Thoracic aorta (tissue), 2 donors: Measurements from ENCODE around the gene IGSF21. TPM values are rescaled to one million over a fixed set of nuclear protein-coding genes. Genes with fewer than 3 reads are reported as not detected.

Source experiments
- ATAC-seq: fragments of 150-250 bp; one replicate; pipeline ENCODE4 v1.8.0; 2017; ENCODE audit warnings: low read depth; ENCODE audit not compliant: insufficient number of reproducible peaks, low FRiP score
- DNase-seq: peaks from one replicate; pipeline ENCODE4 v3.0.0-alpha.2; 2020; ENCODE audit warnings: low spot score
- H3K27ac ChIP-seq, 2 donors: fragments of 200-600 bp; sonication (generic); 1 replicate in 1 of 2; 2 replicates in 1 of 2; pipeline ENCODE4 v1.5.1; 2016; ENCODE audit warnings: mild to moderate bottlenecking in 2 of 2, moderate library complexity in 2 of 2
- H3K27me3 ChIP-seq: fragments of 200-600 bp; sonication (generic); replicated peaks from 2 replicates; pipeline ENCODE4 v1.6.0; 2016; ENCODE audit warnings: mild to moderate bottlenecking; ENCODE audit not compliant: insufficient read depth
- H3K36me3 ChIP-seq: fragments of 200-600 bp; sonication (generic); one replicate; pipeline ENCODE4 v1.5.1; 2016
- H3K4me1 ChIP-seq, 2 donors: fragments of 200-600 bp; sonication (generic); 1 replicate in 1 of 2; 2 replicates in 1 of 2; pipeline versions ENCODE4 v1.5.1 to v1.6.0; 2016; ENCODE audit warnings: low read depth in 2 of 2, mild to moderate bottlenecking in 1 of 2; ENCODE audit not compliant: control insufficient read depth in 1 of 2
- H3K4me3 ChIP-seq: fragments of 200-600 bp; sonication (generic); 2 replicates; pipeline ENCODE4 v1.5.1; 2016; ENCODE audit warnings: mild to moderate bottlenecking
- H3K9me3 ChIP-seq: fragments of 200-600 bp; sonication (generic); 2 replicates; pipeline ENCODE4 v1.5.1; 2016
- total RNA-seq, 2 donors: library from RNA; depleted of rRNA; stranded (reverse); fragments of >200 nt; gene quantifications; one replicate each; pipeline versions ENCODE4 v1.1.0 to v1.2.3, GENCODE V29; 2016
- TF ChIP-seq, protein P1 (sequence below): fragments of 200-600 bp; sonication (generic); IDR thresholded peaks from one replicate; pipeline ENCODE4 v1.5.1; 2019; ENCODE audit warnings: antibody characterized with exemption

IGSF21 gene
- total RNA-seq, 2 donors from 2014 or later: 5.0 to 10.9 TPM

DNA sequence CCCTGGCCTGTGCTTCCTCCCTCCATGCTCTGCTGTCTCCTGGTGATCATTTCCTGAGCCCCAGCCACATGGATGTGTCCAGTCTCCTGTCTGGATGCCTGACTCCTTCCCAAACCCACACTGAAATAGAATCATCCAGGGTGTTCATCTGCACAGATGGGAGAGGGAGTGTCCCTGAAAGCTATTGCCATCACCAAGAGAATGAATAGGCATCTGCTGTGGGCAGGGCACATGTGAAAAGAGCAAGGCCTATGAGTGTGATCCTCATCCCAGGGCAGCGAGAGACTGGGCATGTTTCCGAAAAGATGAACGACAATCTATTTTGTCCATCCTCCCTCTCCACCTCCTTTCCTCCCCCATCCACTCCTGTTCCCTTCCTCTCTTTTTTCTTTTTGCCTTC is 5.0 kb downstream of the IGSF21 start:
- H3K27me3 ChIP-seq: peaks cover 8% of the 10 kb centered on the region

DNA sequence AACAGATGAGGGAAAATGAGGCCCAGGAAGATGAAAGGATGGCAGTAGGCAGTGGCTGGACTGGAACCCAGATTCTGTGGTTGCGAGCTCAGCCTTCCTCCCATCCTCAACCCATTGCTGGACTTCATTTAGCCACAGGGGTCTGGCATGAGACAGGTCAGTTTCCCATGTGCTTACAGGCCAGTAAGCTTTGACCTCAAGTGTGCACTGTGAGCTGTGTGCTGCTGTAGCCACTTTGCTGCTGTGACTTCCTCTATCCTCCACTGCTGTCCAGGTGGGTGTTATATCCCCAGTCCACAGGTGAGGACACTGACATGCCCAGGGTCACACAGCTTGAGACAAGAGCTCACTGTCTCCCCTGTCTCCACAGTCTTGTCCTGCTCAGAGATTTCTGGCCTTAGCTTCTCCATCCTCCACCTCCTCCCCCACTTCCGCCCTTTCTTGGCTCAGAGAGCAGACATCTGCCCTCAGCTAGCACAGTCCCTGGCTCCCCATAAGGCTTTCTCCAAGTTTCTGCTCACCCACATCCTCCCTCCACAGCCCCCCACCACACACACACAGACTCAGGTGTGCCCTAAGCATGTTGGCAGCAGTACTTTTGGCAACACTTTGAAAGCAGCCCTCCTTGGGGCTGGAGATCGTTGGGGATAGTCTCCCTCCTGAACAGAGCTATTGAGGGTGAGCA is 7.3 kb downstream of the IGSF21 start:
- ATAC-seq (no peak), DNase-seq (no peak)
- H3K27ac ChIP-seq: no peak overlapping the region
- H3K36me3 ChIP-seq: no peaks in the 10 kb centered on the region
- H3K9me3 ChIP-seq: no peaks in the 10 kb centered on the region
- no peak overlapping the region for H3K4me3 ChIP-seq
- H3K27me3 ChIP-seq: peaks cover 1% of the 10 kb centered on the region
- peaks cover 11 to 15% of the 10 kb centered on the region in 2 donors for H3K4me1 ChIP-seq
- TF ChIP-seq, protein P1, sequence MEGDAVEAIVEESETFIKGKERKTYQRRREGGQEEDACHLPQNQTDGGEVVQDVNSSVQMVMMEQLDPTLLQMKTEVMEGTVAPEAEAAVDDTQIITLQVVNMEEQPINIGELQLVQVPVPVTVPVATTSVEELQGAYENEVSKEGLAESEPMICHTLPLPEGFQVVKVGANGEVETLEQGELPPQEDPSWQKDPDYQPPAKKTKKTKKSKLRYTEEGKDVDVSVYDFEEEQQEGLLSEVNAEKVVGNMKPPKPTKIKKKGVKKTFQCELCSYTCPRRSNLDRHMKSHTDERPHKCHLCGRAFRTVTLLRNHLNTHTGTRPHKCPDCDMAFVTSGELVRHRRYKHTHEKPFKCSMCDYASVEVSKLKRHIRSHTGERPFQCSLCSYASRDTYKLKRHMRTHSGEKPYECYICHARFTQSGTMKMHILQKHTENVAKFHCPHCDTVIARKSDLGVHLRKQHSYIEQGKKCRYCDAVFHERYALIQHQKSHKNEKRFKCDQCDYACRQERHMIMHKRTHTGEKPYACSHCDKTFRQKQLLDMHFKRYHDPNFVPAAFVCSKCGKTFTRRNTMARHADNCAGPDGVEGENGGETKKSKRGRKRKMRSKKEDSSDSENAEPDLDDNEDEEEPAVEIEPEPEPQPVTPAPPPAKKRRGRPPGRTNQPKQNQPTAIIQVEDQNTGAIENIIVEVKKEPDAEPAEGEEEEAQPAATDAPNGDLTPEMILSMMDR: no peak

More for the DNA sequence above, 5.0 kb downstream of the IGSF21 start:
- no peaks in the 10 kb centered on the region for H3K9me3 ChIP-seq
- H3K27ac ChIP-seq: no peak overlapping the region
- no peak overlapping the region for H3K4me3 ChIP-seq
- TF ChIP-seq, protein P1: no peak
- no peaks in the 10 kb centered on the region for H3K36me3 ChIP-seq
- H3K4me1 ChIP-seq: peaks cover 16 to 37% of the 10 kb centered on the region in 2 donors
- ATAC-seq (no peak), DNase-seq (no peak)

GRCh38 chr1:18116777-18117176 is 9.2 kb downstream of the IGSF21 start:
- Histone ChIP-seq H3K4me1 (no peaks in the 10 kb centered on the region), H3K4me3 (no peak overlapping the region), H3K36me3 (no peaks in the 10 kb centered on the region), H3K27ac (no peak overlapping the region), H3K27me3 (no peaks in the 10 kb centered on the region), H3K9me3 (no peaks in the 10 kb centered on the region)
- TF ChIP-seq, protein P1: no peak
- no peak for DNase-seq
- no peak for ATAC-seq

DNA sequence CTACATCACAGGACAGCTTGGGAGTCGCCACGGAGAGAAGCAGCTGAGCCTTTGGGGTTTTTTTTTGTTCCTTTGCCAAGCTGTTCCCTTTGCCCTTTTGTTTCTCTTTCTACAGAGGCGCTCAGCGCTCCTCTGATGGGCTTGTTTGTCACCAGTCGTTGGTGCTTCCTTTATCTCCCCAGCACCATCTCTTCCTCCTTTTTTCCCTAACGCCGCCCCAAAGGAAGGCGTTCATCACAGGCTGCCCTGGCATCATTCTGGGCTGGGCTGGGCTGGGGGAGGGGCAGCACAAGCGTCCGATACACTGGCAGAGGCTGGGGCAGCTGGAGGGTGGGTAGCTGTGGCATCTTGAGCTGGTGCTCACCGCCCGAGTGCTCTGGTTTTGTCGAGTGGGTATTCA is 10.5 kb downstream of the IGSF21 start:
- no peaks in the 10 kb centered on the region for H3K27me3 ChIP-seq
- no peaks in the 10 kb centered on the region for H3K4me1 ChIP-seq
- DNase-seq (no peak), ATAC-seq (no peak)
- H3K9me3 ChIP-seq: no peaks in the 10 kb centered on the region
- H3K36me3 ChIP-seq: no peaks in the 10 kb centered on the region
- TF ChIP-seq, protein P1: no peak
- no peak overlapping the region for H3K27ac ChIP-seq
- H3K4me3 ChIP-seq: no peak overlapping the region

- no peak for ATAC-seq
- H3K4me1 ChIP-seq: no peaks in the 10 kb centered on the region
- H3K4me3 ChIP-seq: no peak overlapping the region
These were observed 10.9 kb downstream of the IGSF21 start for GRCh38 chr1:18118491-18118890.

More at GRCh38 chr1:18118491-18118890, 10.9 kb downstream of the IGSF21 start:
- no peaks in the 10 kb centered on the region for H3K27me3 ChIP-seq
- DNase-seq: no peak
- TF ChIP-seq, protein P1: no peak
- no peaks in the 10 kb centered on the region for H3K9me3 ChIP-seq
- H3K36me3 ChIP-seq: no peaks in the 10 kb centered on the region
- H3K27ac ChIP-seq: no peak overlapping the region
